H1 (cell line): ENCODE results near the gene BLMH. TPM values are rescaled to one million over a fixed set of nuclear protein-coding genes. Genes with fewer than 3 reads are reported as not detected.

Source experiments
- CTCF ChIA-PET: fragments of 300-600 bp; sonication (Branson Sonifier 250); formaldehyde crosslinking; loops from one replicate; lab custom pipeline; 2021; ENCODE audit not compliant: partially characterized antibody; lab: Charles Lee
- POLR2A ChIA-PET: fragments of 300-600 bp; sonication (Branson Sonifier 250); formaldehyde crosslinking; loops from one replicate; lab custom pipeline; 2021; ENCODE audit warnings: inconsistent platforms; ENCODE audit not compliant: partially characterized antibody; lab: Charles Lee
- DNase-seq, 2 experiments: peaks; one replicate each; pipeline versions ENCODE4 v3.0.0 to v3.0.0-alpha.2; 2010 to 2022; ENCODE audit warnings: low spot score in 2 of 2, low read depth in 1 of 2, mixed read lengths in 1 of 2
- FAIRE-seq: peaks from 2 replicates; lab custom pipeline; 2011; peaks lifted over from hg19 to GRCh38; lab: Jason Lieb, UNC
- H2AFZ ChIP-seq: 2 replicates; pipeline ENCODE4 v1.8.1; 2012; ENCODE audit warnings: low read length, inconsistent platforms
- H2AK5ac ChIP-seq: 2 replicates; pipeline ENCODE4 v1.6.1; 2013; ENCODE audit warnings: low read depth, low read length
- H2BK120ac ChIP-seq: replicated peaks from 2 replicates; pipeline ENCODE3; 2013; ENCODE audit warnings: low read depth, low read length, inconsistent platforms
- H2BK12ac ChIP-seq: 2 replicates; pipeline ENCODE4 v1.6.1; 2013; ENCODE audit warnings: low read depth, low read length
- H2BK15ac ChIP-seq: 2 replicates; pipeline ENCODE4 v1.6.1; 2013; ENCODE audit warnings: low read length
- H2BK20ac ChIP-seq: 2 replicates; pipeline ENCODE4 v1.6.1; 2013; ENCODE audit warnings: low read length
- H2BK5ac ChIP-seq: 2 replicates; pipeline ENCODE4 v1.6.1; 2013; ENCODE audit warnings: low read depth, low read length
- H3K14ac ChIP-seq: 2 replicates; pipeline ENCODE4 v1.6.1; 2013; ENCODE audit warnings: inconsistent platforms; ENCODE audit not compliant: insufficient read length
- H3K18ac ChIP-seq: 2 replicates; pipeline ENCODE4 v1.6.1; 2013; ENCODE audit warnings: low read length; ENCODE audit errors: extremely low read depth
- H3K23ac ChIP-seq: 2 replicates; pipeline ENCODE4 v1.6.1; 2013; ENCODE audit warnings: inconsistent platforms; ENCODE audit not compliant: insufficient read length
- H3K23me2 ChIP-seq: 2 replicates; pipeline ENCODE4 v1.6.1; 2013; ENCODE audit warnings: low read depth, low read length
- H3K27ac ChIP-seq: 2 replicates; pipeline ENCODE4 v1.6.1; 2011; ENCODE audit warnings: low read depth, low read length, inconsistent platforms
- H3K27me3 ChIP-seq, 4 experiments: replicated peaks in 1 of 4; 1 replicate in 1 of 4; 2 replicates in 3 of 4; pipeline versions ENCODE4 v1.6.1 to v1.8.1; 2011 to 2013; ENCODE audit warnings: low read length in 3 of 4, mild to moderate bottlenecking in 3 of 4, inconsistent platforms in 2 of 4, mixed read lengths in 2 of 4, moderate library complexity in 1 of 4; ENCODE audit not compliant: control insufficient read depth in 3 of 4, insufficient read depth in 3 of 4; ENCODE audit errors: extremely low read depth in 1 of 4
- H3K36me3 ChIP-seq, 4 experiments: 2 replicates each; pipeline versions ENCODE4 v1.6.1 to v1.8.1; 2011 to 2013; ENCODE audit warnings: mild to moderate bottlenecking in 4 of 4, low read length in 3 of 4, moderate library complexity in 2 of 4, control low read depth in 1 of 4, inconsistent platforms in 1 of 4; ENCODE audit not compliant: insufficient read depth in 4 of 4, control insufficient read depth in 2 of 4
- H3K4ac ChIP-seq: replicated peaks from 2 replicates; pipeline ENCODE3; 2013; ENCODE audit warnings: low read length, low read depth, mixed read lengths, inconsistent platforms; ENCODE audit not compliant: insufficient read length
- H3K4me1 ChIP-seq, 4 experiments: replicated peaks in 1 of 4; 1 replicate in 1 of 4; 2 replicates in 3 of 4; pipeline versions ENCODE4 v1.6.1 to v1.8.1; 2011 to 2013; ENCODE audit warnings: low read length in 3 of 4, inconsistent platforms in 2 of 4, mixed read lengths in 1 of 4; ENCODE audit not compliant: insufficient read depth in 4 of 4, control insufficient read depth in 3 of 4
- H3K4me2 ChIP-seq, 2 experiments: 2 replicates each; pipeline versions ENCODE4 v1.6.1 to v1.8.1; 2011 to 2013; ENCODE audit warnings: low read depth in 2 of 2, low read length in 2 of 2, control low read depth in 1 of 2, inconsistent platforms in 1 of 2, mild to moderate bottlenecking in 1 of 2; ENCODE audit not compliant: insufficient read depth in 1 of 2
- H3K4me3 ChIP-seq, 4 experiments: fragments of 200-600, 300-600 bp in 1 of 4; sonication (generic), shearing (Covaris generic), sonication (Bioruptor Twin) in 1 of 4; 2 replicates each; pipeline versions ENCODE4 v1.5.1 to v1.8.1; 2011 to 2016; ENCODE audit warnings: low read length in 4 of 4, low read depth in 3 of 4, control low read depth in 2 of 4, inconsistent platforms in 2 of 4, mild to moderate bottlenecking in 2 of 4, mixed read lengths in 1 of 4, moderate library complexity in 1 of 4; ENCODE audit not compliant: insufficient read depth in 2 of 4; ENCODE audit errors: extremely low read depth in 1 of 4
- H3K56ac ChIP-seq: replicated peaks from 2 replicates; pipeline ENCODE3; 2013; ENCODE audit warnings: low read depth, mild to moderate bottlenecking, mixed read lengths, low read length, inconsistent platforms; ENCODE audit not compliant: insufficient read length
- H3K79me1 ChIP-seq: 2 replicates; pipeline ENCODE4 v1.6.1; 2013; ENCODE audit warnings: low read depth, low read length, control low read depth
- H3K79me2 ChIP-seq, 2 experiments: 2 replicates each; pipeline versions ENCODE4 v1.6.1 to v1.8.1; 2012 to 2013; ENCODE audit warnings: low read length in 2 of 2, mild to moderate bottlenecking in 2 of 2, inconsistent platforms in 1 of 2; ENCODE audit not compliant: insufficient read depth in 2 of 2, control insufficient read depth in 1 of 2
- H3K9ac ChIP-seq, 4 experiments: replicated peaks in 1 of 4; 1 replicate in 1 of 4; 2 replicates in 3 of 4; pipeline versions ENCODE4 v1.6.1 to v1.8.1; 2011 to 2013; ENCODE audit warnings: low read depth in 3 of 4, low read length in 3 of 4, control low read depth in 2 of 4, mild to moderate bottlenecking in 2 of 4, moderate library complexity in 2 of 4, inconsistent platforms in 1 of 4; ENCODE audit errors: extremely low read depth in 1 of 4
- H3K9me3 ChIP-seq, 2 experiments: 2 replicates each; pipeline versions ENCODE4 v1.6.1 to v1.8.1; 2012 to 2013; ENCODE audit warnings: mild to moderate bottlenecking in 2 of 2, moderate library complexity in 2 of 2, control low read depth in 1 of 2, inconsistent platforms in 1 of 2, low read depth in 1 of 2, low read length in 1 of 2, mixed read lengths in 1 of 2; ENCODE audit not compliant: insufficient read depth in 2 of 2
- H4K20me1 ChIP-seq, 2 experiments: replicated peaks in 1 of 2; 2 replicates each; pipeline versions ENCODE3 to v1.8.1; 2011 to 2013; ENCODE audit warnings: inconsistent platforms in 2 of 2, low read length in 2 of 2, mild to moderate bottlenecking in 1 of 2; ENCODE audit not compliant: insufficient read depth in 2 of 2, control insufficient read depth in 1 of 2
- H4K5ac ChIP-seq: 2 replicates; pipeline ENCODE4 v1.6.1; 2013; ENCODE audit warnings: low read length, low read depth, mixed read lengths, inconsistent platforms; ENCODE audit not compliant: insufficient read length
- H4K8ac ChIP-seq: 2 replicates; pipeline ENCODE4 v1.8.0; 2013; ENCODE audit warnings: mild to moderate bottlenecking, moderate library complexity, low read length, inconsistent platforms; ENCODE audit not compliant: insufficient read depth; ENCODE audit errors: extremely low read depth
- H4K91ac ChIP-seq: replicated peaks from 2 replicates; pipeline ENCODE3; 2013; ENCODE audit warnings: low read length, mixed read lengths, inconsistent platforms; ENCODE audit not compliant: insufficient read length
- BACH1 ChIP-seq: IDR thresholded peaks from 2 replicates; pipeline ENCODE4 v1.6.1; 2012; ENCODE audit warnings: low read length, improper control_type of control experiment
- CHD2 ChIP-seq: IDR thresholded peaks from 2 replicates; pipeline ENCODE4 v1.6.1; 2012; ENCODE audit warnings: low read length, improper control_type of control experiment
- CTBP2 ChIP-seq: IDR thresholded peaks from 2 replicates; pipeline ENCODE4 v1.7.0; 2011; ENCODE audit warnings: borderline replicate concordance, mild to moderate bottlenecking, moderate library complexity, mixed read lengths, low read length; ENCODE audit not compliant: insufficient read depth, insufficient read length
- MAX ChIP-seq: IDR thresholded peaks from 2 replicates; pipeline ENCODE4 v1.6.1; 2012; ENCODE audit warnings: inconsistent platforms
- PHF8 ChIP-seq: fragments of 200-600 bp; sonication (generic); conservative IDR thresholded peaks from 2 replicates; pipeline ENCODE4 v1.7.1; 2012; ENCODE audit warnings: low read depth, mild to moderate bottlenecking, inconsistent platforms, low read length, moderate library complexity
- POLR2A ChIP-seq, 2 experiments: IDR thresholded peaks; 1 replicate in 1 of 2; 2 replicates in 1 of 2; pipeline ENCODE4 v1.6.1; 2011; ENCODE audit warnings: low read depth in 2 of 2, low read length in 2 of 2, mild to moderate bottlenecking in 2 of 2; ENCODE audit errors: control extremely low read depth in 1 of 2
- RNF2 ChIP-seq: fragments of 200-900, 300-1000 bp; sonication (generic); IDR thresholded peaks from 2 replicates; pipeline ENCODE4 v1.7.1; 2016; ENCODE audit warnings: borderline replicate concordance, low read depth, mild to moderate bottlenecking, antibody characterized with exemption, low read length; ENCODE audit not compliant: poor library complexity, severe bottlenecking; ENCODE audit errors: missing control alignments
- SAP30 ChIP-seq: fragments of 300-600 bp; sonication (generic); IDR thresholded peaks from 2 replicates; pipeline ENCODE4 v1.7.1; 2012; ENCODE audit warnings: low read length, moderate library complexity, mild to moderate bottlenecking, inconsistent platforms; ENCODE audit not compliant: insufficient read depth, insufficient replicate concordance
- SIN3A ChIP-seq, 2 experiments: IDR thresholded peaks in 1 of 2; conservative IDR thresholded peaks in 1 of 2; 2 replicates each; pipeline ENCODE4 v1.6.1; 2011 to 2012; ENCODE audit warnings: low read length in 2 of 2, improper control_type of control experiment in 1 of 2, low read depth in 1 of 2, mild to moderate bottlenecking in 1 of 2
- SUZ12 ChIP-seq: fragments of 200-600 bp; sonication (generic); IDR thresholded peaks from 2 replicates; pipeline ENCODE4 v1.6.1; 2012; ENCODE audit warnings: mild to moderate bottlenecking, inconsistent platforms, low read length, moderate library complexity, mixed read lengths
- TEAD4 ChIP-seq: IDR thresholded peaks from 2 replicates; pipeline ENCODE4 v1.6.1; 2012; ENCODE audit warnings: low read depth, low read length, inconsistent platforms, mixed read lengths
- WGBS, 2 experiments: shearing (Covaris generic) in 1 of 2; methylation state at CpG; one replicate each; pipeline versions ENCODE4 v1.1.6 to v1.1.7; 2013 to 2015; ENCODE audit warnings: low lambda C conversion rate in 2 of 2, mixed read lengths in 2 of 2, inconsistent platforms in 1 of 2, low coverage in 1 of 2, missing lambda C conversion rate in 1 of 2; ENCODE audit not compliant: insufficient replicate concordance in 2 of 2, insufficient coverage in 1 of 2, insufficient read length in 1 of 2; ENCODE audit errors: extremely low coverage in 1 of 2, missing lambda C conversion rate in 1 of 2; 5-methylcytosine and 5-hydroxymethylcytosine counted together
- polyA plus RNA-seq, 7 experiments: library from polyadenylated mRNA; depleted of rRNA in 3 of 7; stranded (reverse) in 5 of 7; unstranded in 2 of 7; fragments of >200 nt in 5 of 7; fragments of 200-250 nt in 2 of 7; gene quantifications; 1 replicate in 5 of 7; 2 replicates in 1 of 7; 4 replicates in 1 of 7; pipeline versions ENCODE4 v1.2.1 to v1.2.3, GENCODE V29; 2011 to 2013; ENCODE audit warnings: missing spikeins in 2 of 7, mixed read lengths in 2 of 7
- total RNA-seq: library from RNA; stranded (reverse); fragmentation: NEBNext Ultra II Directional; extraction: Animal tissue kit (Norgen Biotek cat#: 25700); gene quantifications from 2 replicates; pipeline ENCODE4 v1.2.1, GENCODE V29; 2021

Gene BLMH
- total and polyA plus RNA-seq, 2 of the 8 experiments (the other 6 are each of a cell fraction or from before 2014, with no cell fraction given) = 18.2 to 74.3 TPM

- no peak overlapping the region for H3K4ac ChIP-seq
- H3K27me3 ChIP-seq = peaks cover 25 to 45% (median 38%) of the 10 kb centered on the region in 4 experiments
- CTCF ChIA-PET = interaction anchor here (1.0 to 1.2 kb wide), 4 partner anchors 11 to 107 kb away, joined by 3 read pairs; no protein-coding TSS in a partner anchor
- no peak for DNase-seq
- no peak overlapping the region for H2AK5ac ChIP-seq
- no peak overlapping the region for H3K56ac ChIP-seq
- POLR2A ChIA-PET = interaction anchor here (1.5 to 1.8 kb wide), 3 partner anchors 13 to 106 kb away, joined by 3 to 4 read pairs (median 3); partner anchors contain the start of gene BLMH
- no peak overlapping the region for H3K4me2 ChIP-seq
- H3K23me2 ChIP-seq = peaks cover 8% of the 10 kb centered on the region; the same call in 1 of the 2 replicates
- no peak overlapping the region for H2BK5ac ChIP-seq
- 90% methylated on average over 10 of the region's 10 CpGs; no CpG with 5 or more reads in 1 of the 2 experiments for WGBS, 2 experiments
- peaks cover 0 to 3% (median 2%) of the 10 kb centered on the region in 4 experiments; a peak in 3 of 7 replicates for H3K4me1 ChIP-seq
- H3K27ac ChIP-seq = no peak overlapping the region
- no peak overlapping the region for H4K8ac ChIP-seq
- H2BK12ac ChIP-seq = no peak overlapping the region
- H3K79me2 ChIP-seq = no peaks in the 10 kb centered on the region
- H4K5ac ChIP-seq = no peak overlapping the region
- H4K91ac ChIP-seq = no peak overlapping the region
- H3K36me3 ChIP-seq = peaks cover 0 to 7% (median 0%) of the 10 kb centered on the region in 4 experiments; a peak in 1 of 8 replicates
- H3K79me1 ChIP-seq = no peaks in the 10 kb centered on the region
- no peak overlapping the region for H2BK120ac ChIP-seq
- no peak overlapping the region for H2BK20ac ChIP-seq
- H3K18ac ChIP-seq = no peak overlapping the region
- no peak overlapping the region for H2AFZ ChIP-seq
- H3K9me3 ChIP-seq = peaks cover 0 to 4% of the 10 kb centered on the region in 2 experiments; a peak in 1 of 4 replicates
- H3K4me3 ChIP-seq = no peak overlapping the region
- H3K23ac ChIP-seq = no peak overlapping the region
- H3K9ac ChIP-seq = no peak overlapping the region
- FAIRE-seq = no peak
- H3K14ac ChIP-seq = no peak overlapping the region
- no peaks in the 10 kb centered on the region for H4K20me1 ChIP-seq
- H2BK15ac ChIP-seq = no peak overlapping the region
- TF ChIP-seq PHF8 (no peak), RNF2 (no peak), MAX (no peak), TEAD4 (no peak), SAP30 (no peak), SIN3A (conservative IDR thresholded peaks at IDR 0.05 in 1 of 2, IDR thresholded peaks at IDR 0.05 in 1 of 2; ENCODE audit: low read depth in 1 of 2, low read length in 2 of 2) (no peak), BACH1 (no peak), CHD2 (no peak), SUZ12 (no peak; the same call in 1 of the 2 replicates), POLR2A (IDR thresholded peaks at IDR 0.05; ENCODE audit: control extremely low read depth in 1 of 2, low read depth in 2 of 2, low read length in 2 of 2) (no peak), CTBP2 (no peak)
Observed at GRCh38 chr17:30232015-30232823, 59.5 kb downstream of the BLMH start.
